ENCODE results near the gene SEC14L1. TPM values are rescaled to one million over a fixed set of nuclear protein-coding genes. Genes with fewer than 3 reads are reported as not detected.
"Not testable (repeated sequence)": the region's sequence is repeated elsewhere in the genome, so short reads cannot be mapped to it uniquely, and the experiment has no call there.

The SEC14L1 gene
- total RNA-seq, 1 donor, result 101 TPM

DNA sequence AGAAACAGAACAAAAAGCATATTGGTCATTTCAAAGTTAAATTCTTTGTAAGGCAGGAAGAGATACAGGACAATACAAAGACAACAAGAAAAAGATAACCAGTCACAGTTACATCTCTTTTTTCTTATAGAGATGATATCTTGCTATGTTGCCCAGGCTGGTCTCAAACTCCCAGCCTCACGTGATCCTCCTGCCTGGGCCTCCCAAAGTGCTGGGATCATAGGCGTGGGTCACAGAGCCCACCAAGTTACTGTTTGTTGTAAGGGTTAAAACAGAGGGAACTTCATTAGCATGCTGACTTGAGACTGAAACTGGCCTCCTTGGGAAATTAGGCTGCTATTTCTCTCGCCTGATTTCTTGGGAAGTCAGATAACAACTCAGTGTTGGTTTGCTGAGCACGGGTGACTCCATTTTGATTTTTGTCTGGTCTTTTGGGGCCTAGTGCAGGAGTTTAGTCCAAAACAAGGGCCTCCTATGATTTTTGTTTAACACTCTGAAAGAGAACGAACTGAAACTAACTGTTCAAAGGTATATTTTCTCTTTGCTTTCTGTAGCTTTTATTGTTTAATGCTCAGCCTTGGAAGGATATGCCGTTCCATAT, 31.5 kb upstream of the SEC14L1 start:
- DNase-seq (ENCODE audit: low read depth), result no peak
- TF ChIP-seq, protein P1, sequence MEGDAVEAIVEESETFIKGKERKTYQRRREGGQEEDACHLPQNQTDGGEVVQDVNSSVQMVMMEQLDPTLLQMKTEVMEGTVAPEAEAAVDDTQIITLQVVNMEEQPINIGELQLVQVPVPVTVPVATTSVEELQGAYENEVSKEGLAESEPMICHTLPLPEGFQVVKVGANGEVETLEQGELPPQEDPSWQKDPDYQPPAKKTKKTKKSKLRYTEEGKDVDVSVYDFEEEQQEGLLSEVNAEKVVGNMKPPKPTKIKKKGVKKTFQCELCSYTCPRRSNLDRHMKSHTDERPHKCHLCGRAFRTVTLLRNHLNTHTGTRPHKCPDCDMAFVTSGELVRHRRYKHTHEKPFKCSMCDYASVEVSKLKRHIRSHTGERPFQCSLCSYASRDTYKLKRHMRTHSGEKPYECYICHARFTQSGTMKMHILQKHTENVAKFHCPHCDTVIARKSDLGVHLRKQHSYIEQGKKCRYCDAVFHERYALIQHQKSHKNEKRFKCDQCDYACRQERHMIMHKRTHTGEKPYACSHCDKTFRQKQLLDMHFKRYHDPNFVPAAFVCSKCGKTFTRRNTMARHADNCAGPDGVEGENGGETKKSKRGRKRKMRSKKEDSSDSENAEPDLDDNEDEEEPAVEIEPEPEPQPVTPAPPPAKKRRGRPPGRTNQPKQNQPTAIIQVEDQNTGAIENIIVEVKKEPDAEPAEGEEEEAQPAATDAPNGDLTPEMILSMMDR (IDR thresholded peaks at IDR 0.05; ENCODE audit: insufficient read depth, low read depth, low read length), result no peak
- H3K4me3 ChIP-seq (ENCODE audit: low read depth, low read length), result no peak overlapping the region

GRCh38 chr17:77109764-77110359, 30.9 kb upstream of the SEC14L1 start:
- H3K4me3 ChIP-seq (ENCODE audit: low read depth, low read length), result no peak overlapping the region
- DNase-seq (ENCODE audit: low read depth), result peak; percentile 46
- TF ChIP-seq, protein P1 (IDR thresholded peaks at IDR 0.05; ENCODE audit: insufficient read depth, low read depth, low read length), result no peak

DNA sequence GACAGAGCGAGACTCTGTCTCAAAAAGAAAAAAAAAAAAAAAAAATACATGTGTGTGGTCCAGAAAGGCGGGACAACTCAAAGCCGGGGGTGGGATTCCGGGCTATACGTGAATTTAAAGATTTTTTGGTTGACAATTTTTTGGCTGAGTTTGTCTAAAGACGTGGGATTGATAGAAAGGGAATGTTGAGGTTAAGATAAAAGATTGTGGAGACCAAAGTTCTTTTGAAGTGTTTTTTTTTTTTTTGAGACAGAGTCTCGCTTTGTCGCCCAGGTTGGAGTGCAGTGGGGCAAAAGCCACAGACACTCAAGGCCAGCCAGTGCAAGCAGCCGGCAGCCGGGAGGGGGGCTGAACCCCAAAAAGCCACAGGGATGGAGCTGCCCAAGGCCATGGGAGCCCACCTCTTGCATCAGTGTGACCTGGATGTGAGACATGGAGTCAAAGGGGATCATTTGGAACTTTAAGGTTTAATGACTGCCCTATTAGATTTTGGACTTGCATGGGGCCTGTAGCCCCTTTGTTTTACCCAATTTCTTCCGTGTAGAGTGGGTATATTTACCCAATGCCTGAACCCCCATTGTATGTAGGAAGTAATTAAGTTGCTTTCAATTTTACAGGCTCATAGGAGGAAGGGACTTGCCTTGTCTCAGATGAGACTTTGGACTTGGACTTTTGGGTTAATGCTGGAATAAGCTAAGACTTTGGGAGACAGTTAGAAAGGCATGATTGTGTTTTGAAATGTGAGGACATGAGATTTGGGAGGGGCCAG, 29.4 kb upstream of the SEC14L1 start:
- not testable (repeated sequence) for DNase-seq (ENCODE audit: low read depth); H3K4me3 ChIP-seq (ENCODE audit: low read depth, low read length)

DNA sequence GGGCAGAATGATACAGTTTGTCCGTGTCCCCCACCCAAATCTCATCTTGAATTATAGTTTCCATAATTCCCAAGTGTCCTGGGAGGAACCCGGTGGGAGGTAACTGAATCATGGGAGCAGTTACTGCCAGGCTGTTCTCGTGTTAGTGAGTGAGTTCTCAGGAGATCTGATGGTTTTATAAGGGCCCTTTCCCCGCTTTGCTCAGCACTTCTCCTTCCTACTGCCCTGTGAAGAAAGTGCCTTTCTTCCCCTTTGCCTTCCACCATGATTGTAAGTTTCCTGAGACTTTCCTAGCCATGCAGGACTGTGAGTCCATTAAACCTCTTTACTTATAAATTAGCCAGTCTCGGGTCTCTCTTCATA, 28.9 kb upstream of the SEC14L1 start:
- TF ChIP-seq, protein P1 (IDR thresholded peaks at IDR 0.05; ENCODE audit: insufficient read depth, low read depth, low read length), result no peak
- no peak overlapping the region for H3K4me3 ChIP-seq (ENCODE audit: low read depth, low read length)
- no peak for DNase-seq (ENCODE audit: low read depth)

DNA sequence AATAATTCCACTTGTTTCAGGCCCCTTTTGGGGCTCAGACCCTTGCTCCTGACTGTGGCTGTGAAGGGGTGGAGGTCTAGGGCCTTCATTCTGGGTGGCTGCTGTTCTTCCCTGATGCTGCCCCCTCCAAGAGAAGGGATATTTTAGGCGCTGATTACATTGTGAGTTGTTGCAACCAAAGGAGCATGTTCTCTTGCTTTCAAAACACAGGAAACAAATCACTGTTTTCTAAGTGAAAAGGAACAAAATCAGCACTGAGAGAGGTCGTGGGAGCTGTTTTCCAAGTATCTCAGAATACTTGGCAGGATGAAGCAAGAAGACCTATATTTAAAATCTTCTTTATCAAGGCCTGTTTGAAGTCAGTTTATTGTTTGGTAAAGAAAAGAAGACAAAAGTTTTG, 25.3 kb upstream of the SEC14L1 start:
- no peak overlapping the region for H3K4me3 ChIP-seq (ENCODE audit: low read depth, low read length)
- peak; percentile 69 for DNase-seq (ENCODE audit: low read depth)
- TF ChIP-seq, protein P1 (IDR thresholded peaks at IDR 0.05; ENCODE audit: insufficient read depth, low read depth, low read length), result no peak

DNA sequence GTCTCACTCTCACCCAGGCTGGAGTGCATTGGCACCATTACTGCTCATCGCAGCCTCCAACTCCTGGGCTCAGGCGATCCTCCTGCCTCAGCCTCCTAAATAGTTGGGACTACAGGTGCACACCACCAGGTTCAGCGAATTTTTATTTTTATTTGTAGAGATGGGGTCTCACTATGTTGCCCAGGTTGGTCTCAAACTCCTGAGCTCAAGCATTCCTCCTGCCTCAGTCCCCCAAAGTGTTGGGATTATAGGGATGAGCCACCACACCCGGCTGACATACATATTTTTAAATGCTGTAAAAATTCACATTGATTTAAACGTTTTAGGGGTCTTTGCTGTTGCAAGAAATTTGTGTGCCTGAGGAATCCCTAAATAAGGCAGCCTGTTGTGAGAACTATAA, 24.8 kb upstream of the SEC14L1 start:
- no peak for DNase-seq (ENCODE audit: low read depth)

DNA sequence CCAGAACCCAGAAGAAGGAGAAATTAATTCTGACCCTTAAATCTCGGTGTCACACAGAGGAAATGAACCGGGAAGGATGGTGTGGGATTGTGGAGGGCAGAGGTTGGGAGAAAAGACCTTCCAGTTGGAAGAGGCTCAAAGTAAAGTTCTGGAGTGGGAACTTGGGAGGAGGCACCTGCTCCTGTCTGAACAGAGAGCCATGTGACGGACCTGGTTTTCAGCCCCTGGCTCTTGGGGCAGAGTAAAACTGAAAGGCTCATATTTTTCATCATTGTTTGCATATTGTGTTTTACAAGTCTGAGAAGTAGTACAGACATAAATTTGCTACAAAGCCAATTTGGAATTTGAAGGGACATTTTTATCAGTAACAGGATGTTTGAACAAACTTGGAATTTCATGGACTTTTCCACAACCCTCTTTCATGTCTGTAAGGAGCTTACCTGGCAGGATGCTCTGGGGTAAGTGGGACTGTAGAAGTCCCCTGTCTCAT, 24.4 kb upstream of the SEC14L1 start:
- DNase-seq (ENCODE audit: low read depth), result no peak
- no peak overlapping the region for H3K4me3 ChIP-seq (ENCODE audit: low read depth, low read length)
- TF ChIP-seq, protein P1 (IDR thresholded peaks at IDR 0.05; ENCODE audit: insufficient read depth, low read depth, low read length), result no peak

More for the DNA sequence above, 24.8 kb upstream of the SEC14L1 start:
- TF ChIP-seq, protein P1 (IDR thresholded peaks at IDR 0.05; ENCODE audit: insufficient read depth, low read depth, low read length), result no peak
- no peak overlapping the region for H3K4me3 ChIP-seq (ENCODE audit: low read depth, low read length)
